GM19351 (cell line): ENCODE results near the gene SRRM2.

Source experiments
- ATAC-seq: cut with Tn5 transposase; IDR thresholded peaks from one replicate; pipeline ENCODE4 v1.9.1; 2021; ENCODE audit warnings: mild to moderate bottlenecking, moderate library complexity; ENCODE audit not compliant: unreplicated experiment

SRRM2 gene

GRCh38 chr16:2791174-2791573, 38.7 kb downstream of the SRRM2 start:
- no peak for ATAC-seq

DNA sequence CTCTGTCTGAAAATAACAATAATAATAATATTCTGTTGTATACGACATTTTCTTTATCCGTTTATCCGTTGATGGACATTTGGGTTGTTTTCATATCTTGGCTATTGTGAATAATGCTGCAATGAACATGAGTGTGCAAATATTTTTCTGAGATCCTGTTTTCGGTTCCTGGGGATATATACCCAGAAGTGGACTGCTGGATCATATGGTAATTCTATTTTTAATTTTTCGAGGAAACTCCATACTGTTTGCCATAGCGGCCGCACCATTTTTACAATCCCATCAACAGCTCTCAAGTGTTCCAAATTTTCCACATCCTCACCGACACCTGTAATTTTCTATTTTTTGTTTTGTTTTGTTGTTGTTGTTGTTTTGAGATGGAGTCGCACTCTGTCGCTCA, 40.5 kb downstream of the SRRM2 start:
- no peak for ATAC-seq

- ATAC-seq: no peak
Measured at GRCh38 chr16:2795395-2796143, 43.1 kb downstream of the SRRM2 start.

DNA sequence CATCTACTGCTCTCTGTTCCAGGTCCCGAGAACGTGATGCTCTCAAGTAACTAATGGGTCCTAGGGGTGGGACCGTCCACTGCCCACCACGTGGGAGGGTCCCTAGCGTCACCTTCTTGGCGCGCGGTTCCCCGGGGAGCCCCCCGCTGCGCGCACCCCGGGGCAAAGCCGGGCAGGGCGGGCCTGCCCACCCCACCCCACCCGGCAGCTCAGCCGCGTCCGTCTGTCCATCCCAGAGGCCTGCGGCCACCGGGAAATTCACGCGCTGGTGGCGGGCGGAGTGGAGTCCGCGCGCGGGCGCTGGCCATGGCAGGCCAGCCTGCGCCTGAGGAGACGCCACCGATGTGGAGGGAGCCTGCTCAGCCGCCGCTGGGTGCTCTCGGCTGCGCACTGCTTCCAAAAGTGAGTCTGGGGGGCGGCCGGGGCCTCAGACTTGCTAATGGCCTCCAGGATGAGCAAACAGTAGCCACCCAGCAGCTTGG, 46.3 kb downstream of the SRRM2 start:
- ATAC-seq: no peak

GRCh38 chr16:2799205-2799858, 46.9 kb downstream of the SRRM2 start:
- ATAC-seq: no peak

- no peak for ATAC-seq
Measured at GRCh38 chr16:2799859-2800226, 47.4 kb downstream of the SRRM2 start.

- ATAC-seq: no peak
Measured at GRCh38 chr16:2803545-2804195, 51.2 kb downstream of the SRRM2 start.

DNA sequence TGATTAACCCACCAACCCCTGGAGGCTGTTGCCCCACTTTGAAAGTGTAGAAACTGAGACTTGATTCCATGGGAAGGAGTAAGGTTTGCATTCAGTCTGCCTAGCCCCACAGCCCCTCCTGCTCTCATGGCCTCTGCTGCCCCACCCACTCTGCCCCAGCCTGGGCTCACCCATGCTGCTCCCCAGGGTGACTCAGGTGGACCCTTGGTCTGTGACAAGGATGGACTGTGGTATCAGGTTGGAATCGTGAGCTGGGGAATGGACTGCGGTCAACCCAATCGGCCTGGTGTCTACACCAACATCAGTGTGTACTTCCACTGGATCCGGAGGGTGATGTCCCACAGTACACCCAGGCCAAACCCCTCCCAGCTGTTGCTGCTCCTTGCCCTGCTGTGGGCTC, 52.3 kb downstream of the SRRM2 start:
- ATAC-seq: no peak

GRCh38 chr16:2806286-2806685, 53.8 kb downstream of the SRRM2 start:
- no peak for ATAC-seq

- no peak for ATAC-seq
Measured at GRCh38 chr16:2808181-2808580, 55.7 kb downstream of the SRRM2 start.

GRCh38 chr16:2809149-2809760, 56.8 kb downstream of the SRRM2 start:
- no peak for ATAC-seq

DNA sequence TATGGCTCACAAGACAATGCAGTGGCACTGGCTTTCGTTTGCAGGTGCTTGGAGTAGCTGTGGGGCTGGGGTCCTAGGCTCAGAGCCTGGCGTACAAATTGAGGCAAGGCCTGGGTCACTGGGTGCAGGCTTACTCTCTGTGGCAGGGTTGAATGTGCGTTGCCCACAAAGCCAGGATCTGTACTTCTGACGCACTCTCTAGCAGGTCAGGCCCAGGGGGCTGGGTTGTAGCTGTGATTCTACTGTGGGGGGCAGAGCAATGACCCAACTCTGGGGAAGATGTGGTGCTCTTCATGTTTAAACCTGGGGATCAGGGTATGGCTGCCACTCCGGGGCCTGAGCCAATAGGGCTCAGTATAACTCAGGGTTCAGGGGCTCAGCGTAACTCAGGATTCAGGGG, 58.2 kb downstream of the SRRM2 start:
- ATAC-seq: no peak

GRCh38 chr16:2811703-2812471, 59.4 kb downstream of the SRRM2 start:
- ATAC-seq: no peak

GRCh38 chr16:2813771-2814221, 61.4 kb downstream of the SRRM2 start:
- no peak for ATAC-seq

- no peak for ATAC-seq
Measured at GRCh38 chr16:2814551-2815298, 62.3 kb downstream of the SRRM2 start.

DNA sequence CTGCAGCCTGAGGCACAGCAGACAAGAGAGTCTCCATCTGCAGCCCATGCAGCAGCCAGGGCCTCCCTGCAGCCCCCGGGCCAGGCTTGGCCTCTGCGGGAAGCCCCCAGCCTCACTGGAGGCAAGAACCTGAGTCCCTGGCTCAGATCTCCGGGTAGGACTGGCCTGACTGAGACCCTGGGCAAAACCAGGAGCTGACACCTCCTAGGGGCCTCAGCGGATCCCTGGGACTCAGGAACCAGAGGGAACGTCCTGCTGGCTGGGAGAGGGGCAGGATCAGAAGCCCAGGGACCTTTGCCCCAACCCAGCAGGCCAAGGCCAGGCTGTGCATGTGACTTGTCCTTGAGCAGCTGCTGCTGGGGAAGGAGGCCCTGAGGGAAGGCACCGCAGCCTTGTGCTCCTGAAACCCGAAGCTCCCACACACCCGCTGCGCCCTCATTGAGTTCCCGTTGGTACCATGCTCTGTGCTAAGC, 62.9 kb downstream of the SRRM2 start:
- ATAC-seq: no peak

GRCh38 chr16:2816751-2817339, 64.4 kb downstream of the SRRM2 start, which contains the start of gene PRSS21:
Gene PRSS21 (plus strand): TSS chr16:2817237. CDS start chr16:2817269, 32 bp downstream.
- no peak for ATAC-seq

- no peak for ATAC-seq
Measured at GRCh38 chr16:2817340-2818271, 65.2 kb downstream of the SRRM2 start.
